Dendritic cell treated with granulocyte-macrophage colony-stimulating factor and Interleukin-4, amounts not matched to agents 40 ng/mL and 50 ng/mL, for 4 days (primary cell): ENCODE data around the gene TBXA2R.
A peak's percentile ranks its signal among the peaks of the same experiment; 100 is the strongest.
"Not testable (repeated sequence)": the region's sequence is repeated elsewhere in the genome, so short reads cannot be mapped to it uniquely, and the experiment has no call there.

Experiments
- H3K27ac Mint-ChIP-seq: one replicate; pipeline ENCODE4 v1.8.0; 2022; ENCODE audit warnings: mild to moderate bottlenecking, mixed read lengths
- H3K27me3 Mint-ChIP-seq: one replicate; pipeline ENCODE4 v1.8.0; 2022; ENCODE audit warnings: mild to moderate bottlenecking, mixed read lengths
- H3K36me3 Mint-ChIP-seq: one replicate; pipeline ENCODE4 v1.8.0; 2022; ENCODE audit warnings: low read depth, mixed read lengths
- H3K4me1 Mint-ChIP-seq: one replicate; pipeline ENCODE4 v1.8.0; 2022; ENCODE audit warnings: low read depth, mixed read lengths
- H3K4me3 Mint-ChIP-seq: one replicate; pipeline ENCODE4 v1.8.0; 2022; ENCODE audit warnings: mild to moderate bottlenecking, moderate library complexity, mixed read lengths
- H3K9me3 Mint-ChIP-seq: one replicate; pipeline ENCODE4 v1.8.0; 2022; ENCODE audit warnings: mixed read lengths
- intact Hi-C: fragments of 100-400 bp; cut with micrococcal nuclease; formaldehyde crosslinking; loops from one replicate; pipeline ENCODE4 v1.15.0; 2022

TBXA2R gene

GRCh38 chr19:3632739-3633558 is 26.3 kb upstream of the TBXA2R start:
- Mint-ChIP-seq H3K9me3 (no peaks in the 10 kb centered on the region), H3K27ac (no peak overlapping the region), H3K27me3 (no peaks in the 10 kb centered on the region), H3K4me3 (no peak overlapping the region), H3K4me1 (no peaks in the 10 kb centered on the region), H3K36me3 (peaks cover 84% of the 10 kb centered on the region)
- intact Hi-C loops = no loop called here

GRCh38 chr19:3632098-3632497 is 25.4 kb upstream of the TBXA2R start:
- intact Hi-C loops = no loop called here
- Mint-ChIP-seq H3K9me3 (no peaks in the 10 kb centered on the region), H3K36me3 (peaks cover 75% of the 10 kb centered on the region), H3K27me3 (no peaks in the 10 kb centered on the region), H3K27ac (no peak overlapping the region), H3K4me1 (peaks cover 3% of the 10 kb centered on the region), H3K4me3 (no peak overlapping the region)

GRCh38 chr19:3631053-3631861 is 24.6 kb upstream of the TBXA2R start:
- intact Hi-C loops = no loop called here

GRCh38 chr19:3628766-3629165 is 22.1 kb upstream of the TBXA2R start:
- H3K27me3 Mint-ChIP-seq, H3K9me3 Mint-ChIP-seq, intact Hi-C loops, H3K4me3 Mint-ChIP-seq, H3K27ac Mint-ChIP-seq: not testable (repeated sequence)
- Mint-ChIP-seq H3K4me1 (peaks cover 31% of the 10 kb centered on the region), H3K36me3 (peaks cover 56% of the 10 kb centered on the region)

More at GRCh38 chr19:3631053-3631861, 24.6 kb upstream of the TBXA2R start:
- Mint-ChIP-seq H3K4me3 (no peak overlapping the region), H3K27me3 (no peaks in the 10 kb centered on the region), H3K4me1 (peaks cover 7% of the 10 kb centered on the region), H3K9me3 (no peaks in the 10 kb centered on the region), H3K27ac (no peak overlapping the region), H3K36me3 (peaks cover 72% of the 10 kb centered on the region)

- Mint-ChIP-seq H3K4me1 (peaks cover 31% of the 10 kb centered on the region), H3K9me3 (no peaks in the 10 kb centered on the region), H3K36me3 (peaks cover 56% of the 10 kb centered on the region), H3K27ac (peak overlapping the region; percentile 94), H3K4me3 (peak overlapping the region; percentile 95), H3K27me3 (no peaks in the 10 kb centered on the region)
- intact Hi-C loops = no loop called here
Measured at GRCh38 chr19:3627351-3627723, 20.7 kb upstream of the TBXA2R start.

GRCh38 chr19:3626473-3627350 is 20.0 kb upstream of the TBXA2R start, which contains the start of gene CACTIN:
TSS of gene CACTIN (minus strand) at chr19:3626790. CDS start at chr19:3626762, 28 bp downstream.
- Mint-ChIP-seq H3K4me3 (peak within 1 kb of the TSS; percentile 95), H3K36me3 (peaks cover 56% of the 10 kb centered on the region), H3K4me1 (peaks cover 31% of the 10 kb centered on the region), H3K27me3 (no peaks in the 10 kb centered on the region), H3K9me3 (no peaks in the 10 kb centered on the region), H3K27ac (peak within 1 kb of the TSS; percentile 94)
- intact Hi-C loops = no loop called here

GRCh38 chr19:3625996-3626472 is 19.4 kb upstream of the TBXA2R start:
- H3K27ac Mint-ChIP-seq = peak overlapping the region; percentile 94
- H3K4me1 Mint-ChIP-seq = peaks cover 31% of the 10 kb centered on the region
- no peaks in the 10 kb centered on the region for H3K27me3 Mint-ChIP-seq
- intact Hi-C loops = no loop called here
- H3K9me3 Mint-ChIP-seq = no peaks in the 10 kb centered on the region
- H3K4me3 Mint-ChIP-seq = peak overlapping the region; percentile 95
- peaks cover 56% of the 10 kb centered on the region for H3K36me3 Mint-ChIP-seq

GRCh38 chr19:3623716-3624115 is 17.0 kb upstream of the TBXA2R start:
- no peak overlapping the region for H3K27ac Mint-ChIP-seq
- no peak overlapping the region for H3K4me3 Mint-ChIP-seq
- H3K9me3 Mint-ChIP-seq = no peaks in the 10 kb centered on the region

GRCh38 chr19:3622224-3622623 is 15.5 kb upstream of the TBXA2R start:
- Mint-ChIP-seq H3K9me3 (no peaks in the 10 kb centered on the region), H3K4me3 (no peak overlapping the region), H3K4me1 (peaks cover 53% of the 10 kb centered on the region), H3K27ac (no peak overlapping the region), H3K27me3 (no peaks in the 10 kb centered on the region), H3K36me3 (peaks cover 76% of the 10 kb centered on the region)
- intact Hi-C loops = no loop called here

More at GRCh38 chr19:3623716-3624115, 17.0 kb upstream of the TBXA2R start:
- intact Hi-C loops = no loop called here
- no peaks in the 10 kb centered on the region for H3K27me3 Mint-ChIP-seq
- H3K4me1 Mint-ChIP-seq = peaks cover 40% of the 10 kb centered on the region
- H3K36me3 Mint-ChIP-seq = peaks cover 64% of the 10 kb centered on the region

- Mint-ChIP-seq H3K36me3 (peaks cover 80% of the 10 kb centered on the region), H3K27ac (no peak overlapping the region), H3K4me1 (peaks cover 52% of the 10 kb centered on the region), H3K9me3 (no peaks in the 10 kb centered on the region), H3K27me3 (no peaks in the 10 kb centered on the region), H3K4me3 (no peak overlapping the region)
- intact Hi-C loops = no loop called here
Measured at GRCh38 chr19:3621689-3622088, 15.0 kb upstream of the TBXA2R start.

GRCh38 chr19:3620817-3621547 is 14.3 kb upstream of the TBXA2R start:
- H3K4me3 Mint-ChIP-seq = no peak overlapping the region
- peaks cover 48% of the 10 kb centered on the region for H3K4me1 Mint-ChIP-seq
- no peaks in the 10 kb centered on the region for H3K27me3 Mint-ChIP-seq
- peaks cover 80% of the 10 kb centered on the region for H3K36me3 Mint-ChIP-seq
- no peaks in the 10 kb centered on the region for H3K9me3 Mint-ChIP-seq
- intact Hi-C loops = no loop called here
- H3K27ac Mint-ChIP-seq = no peak overlapping the region

- H3K27ac Mint-ChIP-seq = no peak overlapping the region
- H3K4me1 Mint-ChIP-seq = peaks cover 41% of the 10 kb centered on the region
- H3K4me3 Mint-ChIP-seq = no peak overlapping the region
- intact Hi-C loops = no loop called here
- H3K27me3 Mint-ChIP-seq = no peaks in the 10 kb centered on the region
- peaks cover 87% of the 10 kb centered on the region for H3K36me3 Mint-ChIP-seq
- no peaks in the 10 kb centered on the region for H3K9me3 Mint-ChIP-seq
Measured at GRCh38 chr19:3620145-3620816, 13.6 kb upstream of the TBXA2R start.
